ENCODE results near the gene RPS25.
"Not testable (repeated sequence)": the region's sequence is repeated elsewhere in the genome, so short reads cannot be mapped to it uniquely, and the experiment has no call there.

The RPS25 gene

GRCh38 chr11:119039471-119039870 lies 21.3 kb upstream of the RPS25 start:
- in situ Hi-C loops (cut with MboI; ENCODE audit: low sequenced_read_pairs), result not testable (repeated sequence)

GRCh38 chr11:119038884-119039283 lies 20.7 kb upstream of the RPS25 start:
- in situ Hi-C loops (cut with MboI; ENCODE audit: low sequenced_read_pairs), result no loop called here

GRCh38 chr11:119034813-119035212 lies 16.7 kb upstream of the RPS25 start:
- in situ Hi-C loops (cut with MboI; ENCODE audit: low sequenced_read_pairs), result no loop called here

DNA sequence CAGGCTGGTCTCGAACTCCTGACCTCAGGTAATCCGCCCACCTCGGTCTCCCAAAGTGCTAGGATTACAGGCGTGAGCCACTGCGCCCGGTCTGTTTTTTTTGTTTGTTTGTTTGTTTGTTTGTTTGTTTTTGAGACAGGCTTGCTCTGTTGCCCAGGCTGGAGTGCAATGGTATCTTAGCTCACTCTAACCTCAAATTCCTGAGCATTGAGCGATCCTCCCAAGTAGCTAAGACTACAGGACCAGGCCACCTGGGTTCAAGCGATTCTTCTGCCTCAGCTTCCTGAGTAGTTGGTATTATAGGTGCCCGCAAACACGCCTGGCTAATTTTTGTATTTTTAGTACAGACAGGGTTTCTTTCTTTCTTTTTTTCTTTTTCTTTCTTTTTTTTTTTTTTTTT lies 15.3 kb upstream of the RPS25 start:
- in situ Hi-C loops (cut with MboI; ENCODE audit: low sequenced_read_pairs), result not testable (repeated sequence)

DNA sequence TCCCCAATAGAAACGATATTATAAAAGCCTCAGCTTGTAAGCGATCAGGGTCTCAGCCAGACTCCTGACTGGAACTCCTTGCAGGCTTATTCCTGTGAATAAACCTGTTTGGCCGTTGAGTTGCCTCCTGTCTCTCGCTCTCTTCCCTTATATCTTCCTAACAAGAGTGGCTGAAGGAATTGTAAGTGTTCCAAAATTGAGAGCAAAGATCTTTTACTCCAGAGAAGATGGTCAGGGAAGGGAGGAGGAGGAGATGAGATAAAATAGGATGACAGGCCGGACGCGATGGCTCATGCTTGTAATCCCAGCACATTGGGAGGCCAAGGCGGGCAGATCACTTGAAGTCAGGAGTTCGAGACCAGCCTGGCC lies 13.8 kb upstream of the RPS25 start:
- in situ Hi-C loops (cut with MboI; ENCODE audit: low sequenced_read_pairs), result no loop called here

GRCh38 chr11:119030329-119031047 lies 12.3 kb upstream of the RPS25 start, which contains the start of gene SLC37A4:
Gene SLC37A4 (minus strand): TSS chr11:119030877.
- in situ Hi-C loops (cut with MboI; ENCODE audit: low sequenced_read_pairs), result no loop called here

DNA sequence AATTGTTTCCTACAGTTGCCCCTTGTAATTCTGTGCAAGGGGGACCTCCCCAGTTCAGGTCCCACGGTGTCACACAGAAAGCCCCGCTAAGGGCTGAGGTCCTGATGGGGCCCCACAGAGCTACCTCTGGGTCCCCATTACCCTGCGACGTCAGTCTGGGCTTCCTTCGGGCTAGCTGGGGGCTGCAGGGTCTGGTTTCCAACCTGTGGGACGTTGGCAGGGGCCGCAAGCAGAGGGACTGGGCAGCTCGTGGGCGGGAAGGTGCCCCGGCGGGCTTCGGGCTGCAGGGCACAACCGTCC lies 11.8 kb upstream of the RPS25 start:
- in situ Hi-C loops (cut with MboI; ENCODE audit: low sequenced_read_pairs), result no loop called here

DNA sequence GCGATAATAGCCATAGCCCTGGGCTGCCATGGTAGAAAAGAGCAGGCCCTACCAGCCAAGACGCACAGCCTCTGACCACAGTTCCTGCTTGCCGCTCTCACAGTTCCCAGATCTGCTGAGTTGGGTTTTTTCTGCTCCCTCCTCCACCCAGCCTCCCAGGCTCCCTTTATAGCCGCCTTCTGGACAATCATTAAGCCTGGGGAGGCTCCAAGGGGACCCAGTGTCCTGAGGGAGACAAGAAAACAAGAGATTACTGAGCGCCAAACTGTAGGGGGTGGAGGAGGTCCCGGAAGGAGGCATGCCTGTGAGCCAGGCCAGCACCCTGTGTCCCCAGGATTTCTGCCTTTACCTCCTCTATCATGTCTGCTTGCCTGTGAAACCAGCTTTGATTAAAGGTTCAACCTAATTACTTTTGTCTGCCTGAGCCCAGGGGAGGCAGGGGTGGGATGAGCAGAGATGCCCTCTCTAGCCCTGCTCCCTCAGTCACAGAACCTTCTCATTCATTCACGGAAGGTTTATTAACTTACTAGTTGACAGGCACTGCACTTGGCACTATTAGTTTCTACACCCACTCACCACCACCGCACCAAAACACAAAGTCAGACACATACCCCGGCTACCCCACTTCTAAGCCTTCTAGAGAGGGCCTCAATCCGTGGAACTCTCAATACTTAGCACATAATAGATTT lies 11.3 kb upstream of the RPS25 start:
- in situ Hi-C loops (cut with MboI; ENCODE audit: low sequenced_read_pairs), result no loop called here

DNA sequence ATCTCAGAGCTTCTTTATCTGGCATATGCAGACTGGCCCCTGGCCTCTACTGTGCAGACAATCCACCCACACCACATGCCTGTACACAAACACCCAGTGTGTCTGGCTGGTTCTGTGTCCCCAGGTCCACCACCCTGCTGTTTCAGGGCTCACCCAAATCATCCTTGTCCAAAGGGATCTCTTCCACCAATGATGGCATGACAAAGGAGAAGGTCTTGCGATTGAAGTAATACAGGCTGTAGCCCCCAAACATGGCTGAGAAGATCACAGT lies 10.9 kb upstream of the RPS25 start:
- in situ Hi-C loops (cut with MboI; ENCODE audit: low sequenced_read_pairs), result no loop called here

DNA sequence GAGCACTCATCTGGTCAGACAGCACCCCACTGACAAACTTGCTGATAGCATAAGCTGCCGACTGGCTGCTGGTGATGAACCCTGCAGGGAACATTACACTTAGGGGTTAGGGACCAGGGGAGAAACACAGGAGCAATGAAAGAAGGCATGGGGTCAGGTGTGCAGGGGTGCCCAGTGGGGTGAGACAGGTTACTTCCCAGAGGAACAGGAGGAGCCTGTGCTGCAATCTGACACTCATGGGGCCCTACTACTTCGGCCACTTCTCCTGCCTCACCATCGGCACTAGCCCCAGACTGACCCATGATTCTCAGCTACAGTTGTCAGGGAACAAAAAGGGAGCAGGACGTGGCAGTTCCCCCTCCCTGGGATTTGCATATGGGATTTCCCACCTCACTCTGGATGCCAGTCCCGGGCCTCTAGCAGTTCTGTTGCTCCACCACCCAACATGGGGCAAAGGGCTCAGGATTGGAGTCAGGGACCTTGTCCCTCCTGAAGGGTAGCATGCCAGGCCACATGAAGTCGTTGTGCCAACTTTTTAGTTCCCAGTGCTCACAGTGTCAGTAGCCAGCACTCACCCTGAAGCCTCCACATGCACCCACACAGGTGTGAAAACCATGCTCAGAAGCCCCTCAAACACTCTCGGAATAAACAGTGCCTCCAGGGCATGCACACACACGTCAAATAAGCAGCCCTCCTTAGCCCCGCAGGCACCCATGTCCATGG lies 10.4 kb upstream of the RPS25 start:
- in situ Hi-C loops (cut with MboI; ENCODE audit: low sequenced_read_pairs), result no loop called here

GRCh38 chr11:119027561-119028345 lies 9.6 kb upstream of the RPS25 start:
- in situ Hi-C loops (cut with MboI; ENCODE audit: low sequenced_read_pairs), result no loop called here

DNA sequence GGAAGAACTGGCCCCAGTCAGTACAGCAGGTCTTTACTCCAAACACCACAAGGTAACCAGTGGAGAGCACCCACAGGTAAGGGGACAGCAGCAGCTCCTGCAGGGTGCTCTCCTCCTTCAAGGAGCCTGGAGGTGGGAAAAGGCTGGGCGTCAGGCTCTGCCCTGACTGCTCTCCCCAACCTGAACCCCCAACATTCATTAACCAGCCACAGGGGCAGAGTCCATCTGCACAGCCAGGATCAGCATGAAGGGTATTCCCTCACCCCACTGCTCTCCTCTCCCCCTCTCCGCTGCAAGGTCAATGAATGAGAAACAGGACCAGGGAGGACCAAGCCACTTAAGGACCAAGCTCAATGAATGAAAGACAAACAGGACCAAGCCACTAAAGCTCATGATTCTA lies 8.8 kb upstream of the RPS25 start:
- in situ Hi-C loops (cut with MboI; ENCODE audit: low sequenced_read_pairs), result no loop called here

DNA sequence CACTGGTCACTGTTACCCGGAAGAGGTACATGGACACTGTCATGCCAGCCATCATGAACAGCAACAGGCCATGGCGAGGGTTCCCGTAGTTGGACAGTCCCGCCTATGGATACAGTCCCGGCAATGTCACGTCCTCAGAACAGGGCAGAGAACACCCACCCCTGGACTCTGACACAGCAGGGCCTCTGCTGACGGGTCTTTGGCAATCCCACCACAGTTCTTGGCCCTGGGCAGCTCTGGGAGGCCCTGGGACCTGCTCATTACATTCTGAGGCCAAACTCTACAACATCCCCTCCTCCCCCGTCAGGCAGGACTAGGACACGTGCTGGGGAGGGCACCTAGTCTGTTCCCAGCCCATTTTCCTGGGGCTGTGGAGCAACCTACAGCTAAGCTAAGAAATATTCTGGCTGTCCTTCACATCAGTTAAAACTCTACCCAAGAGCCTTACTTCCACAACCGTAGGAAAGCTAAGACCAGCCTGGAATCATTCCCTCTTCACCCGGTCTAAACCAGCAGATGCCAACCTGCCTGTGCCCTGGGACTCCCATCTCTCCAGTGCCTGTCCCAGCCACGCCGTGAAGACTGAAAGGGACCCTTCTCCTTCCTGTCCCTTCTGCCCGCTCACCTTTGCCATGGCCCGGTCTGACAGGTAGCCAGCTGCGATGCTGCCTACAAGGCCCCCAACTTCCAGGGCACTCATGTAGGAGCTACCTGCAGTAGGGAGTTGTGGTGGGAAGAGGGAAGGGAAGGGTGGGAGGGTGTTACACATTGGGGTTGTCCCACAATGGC lies 8.0 kb upstream of the RPS25 start:
- in situ Hi-C loops (cut with MboI; ENCODE audit: low sequenced_read_pairs), result no loop called here

DNA sequence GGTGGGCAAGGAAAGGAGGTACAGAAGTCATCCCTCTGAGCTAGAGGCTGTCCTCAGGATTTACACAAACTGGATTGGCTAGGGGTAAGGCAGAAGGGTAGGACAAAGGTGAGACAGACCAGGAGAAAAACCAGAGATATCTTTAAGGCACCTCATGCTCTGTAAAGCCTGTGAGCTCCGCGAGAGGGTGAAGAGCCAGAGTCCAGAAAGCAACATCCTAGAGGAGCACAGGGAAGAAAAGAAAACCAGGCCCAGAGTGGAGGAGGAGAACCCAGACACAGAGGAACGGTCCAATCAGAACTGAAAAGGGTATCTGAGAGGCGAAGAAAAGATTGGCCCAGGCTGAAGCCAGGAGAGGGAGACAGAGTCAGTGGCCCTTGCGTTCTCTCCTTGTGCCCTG lies 7.4 kb upstream of the RPS25 start:
- in situ Hi-C loops (cut with MboI; ENCODE audit: low sequenced_read_pairs), result no loop called here

- in situ Hi-C loops (cut with MboI; ENCODE audit: low sequenced_read_pairs), result no loop called here
Observed at GRCh38 chr11:119025099-119025473, 6.9 kb upstream of the RPS25 start.

GRCh38 chr11:119024430-119025098 lies 6.4 kb upstream of the RPS25 start:
- in situ Hi-C loops (cut with MboI; ENCODE audit: low sequenced_read_pairs), result no loop called here

DNA sequence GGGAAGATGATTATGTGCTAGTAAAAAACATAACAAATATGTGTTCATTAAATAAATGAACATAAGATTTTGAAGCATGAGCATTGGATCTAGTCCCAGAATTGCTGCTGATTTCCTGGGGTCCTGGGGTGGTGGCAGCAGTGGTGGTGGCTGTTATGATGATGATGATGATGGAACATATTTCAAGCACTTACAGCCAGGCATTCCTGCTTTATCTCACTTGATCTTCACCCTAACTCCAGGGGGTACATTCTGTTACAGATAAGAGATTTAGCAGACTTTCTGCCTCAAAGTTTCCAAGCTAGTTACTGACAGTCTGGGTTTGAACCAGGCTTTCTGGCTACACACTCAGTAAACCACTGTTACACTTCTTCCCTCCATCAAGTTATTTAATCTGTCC lies 5.6 kb upstream of the RPS25 start:
- in situ Hi-C loops (cut with MboI; ENCODE audit: low sequenced_read_pairs), result no loop called here

GRCh38 chr11:119021631-119022030 lies 3.5 kb upstream of the RPS25 start:
- in situ Hi-C loops (cut with MboI; ENCODE audit: low sequenced_read_pairs), result no loop called here

DNA sequence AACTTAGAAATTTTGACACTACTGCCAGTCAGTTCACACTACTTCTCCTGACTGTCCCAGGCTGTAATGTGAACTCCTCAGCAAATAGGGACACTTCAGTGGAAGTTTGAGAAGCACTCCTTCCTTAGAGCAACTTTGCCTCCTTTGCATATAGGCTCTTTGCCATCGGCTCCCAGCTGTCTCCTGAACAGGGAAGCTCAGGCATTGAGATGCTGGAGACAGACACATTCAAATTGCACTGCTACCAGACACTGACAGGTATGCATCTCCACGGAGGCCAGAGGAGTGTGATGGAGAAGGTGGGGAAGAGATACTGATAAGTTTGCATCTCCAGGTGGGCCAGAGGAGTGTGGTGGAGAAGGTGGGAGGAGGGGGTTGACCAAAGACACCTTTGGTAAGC lies 1.9 kb upstream of the RPS25 start:
- in situ Hi-C loops (cut with MboI; ENCODE audit: low sequenced_read_pairs), result no loop called here

- in situ Hi-C loops (cut with MboI; ENCODE audit: low sequenced_read_pairs), result not testable (repeated sequence)
Observed at GRCh38 chr11:119017377-119017776, 766 bp downstream of the RPS25 start.
